BE2C (cell line): Measurements from ENCODE around the gene SMYD1.

Source experiments
- DNase-seq: peaks from one replicate; pipeline ENCODE4 v3.0.0-alpha.2; 2020
- H3K27me3 ChIP-seq: fragments of 250-450 bp; sonication (Bioruptor Pico); 2 replicates; pipeline ENCODE4 v1.5.1; 2020; ENCODE audit warnings: mild to moderate bottlenecking
- H3K36me3 ChIP-seq: fragments of 250-450 bp; sonication (Bioruptor Pico); 2 replicates; pipeline ENCODE4 v1.5.1; 2020; ENCODE audit warnings: mild to moderate bottlenecking
- H3K4me1 ChIP-seq: fragments of 250-450 bp; sonication (Bioruptor Pico); 2 replicates; pipeline ENCODE4 v1.5.1; 2020
- H3K4me3 ChIP-seq: 2 replicates; pipeline ENCODE4 v1.5.1; 2011; ENCODE audit warnings: low read depth, low read length
- H3K9me3 ChIP-seq: fragments of 250-450 bp; sonication (Bioruptor Pico); 2 replicates; pipeline ENCODE4 v1.5.1; 2020
- CTCF ChIP-seq: IDR thresholded peaks from 2 replicates; pipeline ENCODE4 v1.5.1; 2012; ENCODE audit warnings: mild to moderate bottlenecking, low read depth, low read length

Gene SMYD1

GRCh38 chr2:88068044-88068443 is 419 bp downstream of the SMYD1 start:
- no peak for TF ChIP-seq CTCF
- no peaks in the 10 kb centered on the region for H3K27me3 ChIP-seq
- H3K4me3 ChIP-seq: no peak overlapping the region
- H3K4me1 ChIP-seq: no peaks in the 10 kb centered on the region
- no peak for DNase-seq
- no peaks in the 10 kb centered on the region for H3K36me3 ChIP-seq
- H3K9me3 ChIP-seq: no peaks in the 10 kb centered on the region

GRCh38 chr2:88069117-88069516 is 1.5 kb downstream of the SMYD1 start:
- DNase-seq: no peak
- Histone ChIP-seq H3K27me3 (no peaks in the 10 kb centered on the region), H3K4me3 (no peak overlapping the region), H3K9me3 (no peaks in the 10 kb centered on the region), H3K4me1 (no peaks in the 10 kb centered on the region), H3K36me3 (no peaks in the 10 kb centered on the region)
- TF ChIP-seq CTCF: no peak

- no peak for TF ChIP-seq CTCF
- no peaks in the 10 kb centered on the region for H3K9me3 ChIP-seq
- H3K27me3 ChIP-seq: no peaks in the 10 kb centered on the region
- no peaks in the 10 kb centered on the region for H3K4me1 ChIP-seq
- no peak for DNase-seq
- no peak overlapping the region for H3K4me3 ChIP-seq
- no peaks in the 10 kb centered on the region for H3K36me3 ChIP-seq
Observed at GRCh38 chr2:88070055-88070454, 2.4 kb downstream of the SMYD1 start.

GRCh38 chr2:88071365-88071764 is 3.7 kb downstream of the SMYD1 start:
- Histone ChIP-seq H3K36me3 (no peaks in the 10 kb centered on the region), H3K4me1 (no peaks in the 10 kb centered on the region), H3K27me3 (no peaks in the 10 kb centered on the region), H3K4me3 (no peak overlapping the region), H3K9me3 (no peaks in the 10 kb centered on the region)
- no peak for TF ChIP-seq CTCF
- DNase-seq: no peak

- no peak overlapping the region for H3K4me3 ChIP-seq
- DNase-seq: no peak
- no peaks in the 10 kb centered on the region for H3K36me3 ChIP-seq
- H3K4me1 ChIP-seq: peaks cover 5% of the 10 kb centered on the region; the same call in 1 of the 2 replicates
- TF ChIP-seq CTCF: no peak
- no peaks in the 10 kb centered on the region for H3K27me3 ChIP-seq
- H3K9me3 ChIP-seq: no peaks in the 10 kb centered on the region
Observed at GRCh38 chr2:88074150-88074549, 6.5 kb downstream of the SMYD1 start.

GRCh38 chr2:88074854-88075292 is 7.2 kb downstream of the SMYD1 start:
- Histone ChIP-seq H3K4me1 (peaks cover 5% of the 10 kb centered on the region; the same call in 1 of the 2 replicates), H3K9me3 (no peaks in the 10 kb centered on the region), H3K27me3 (no peaks in the 10 kb centered on the region), H3K4me3 (no peak overlapping the region), H3K36me3 (no peaks in the 10 kb centered on the region)
- no peak for DNase-seq
- TF ChIP-seq CTCF: no peak
